BLaER1 (cell line): ENCODE results near the gene ZNF358.
A peak's percentile ranks its signal among the peaks of the same experiment; 100 is the strongest.

Experiments used
- H3K27ac ChIP-seq: shearing (Covaris generic); formaldehyde crosslinking; 2 replicates; pipeline ENCODE4 v1.8.1; 2022
- H3K27me3 ChIP-seq: shearing (Covaris generic); formaldehyde crosslinking; 2 replicates; pipeline ENCODE4 v1.8.1; 2022
- H3K36me3 ChIP-seq: shearing (Covaris generic); formaldehyde crosslinking; 2 replicates; pipeline ENCODE4 v1.8.1; 2022
- H3K4me1 ChIP-seq: shearing (Covaris generic); formaldehyde crosslinking; 2 replicates; pipeline ENCODE4 v1.8.1; 2022
- H3K4me2 ChIP-seq: shearing (Covaris generic); formaldehyde crosslinking; 2 replicates; pipeline ENCODE4 v1.8.1; 2022
- H3K4me3 ChIP-seq: shearing (Covaris generic); formaldehyde crosslinking; 2 replicates; pipeline ENCODE4 v1.8.1; 2022
- H3K9ac ChIP-seq: shearing (Covaris generic); formaldehyde crosslinking; 2 replicates; pipeline ENCODE4 v1.8.1; 2022
- H3K9me3 ChIP-seq: shearing (Covaris generic); formaldehyde crosslinking; 2 replicates; pipeline ENCODE4 v1.8.1; 2022
- H4K20me1 ChIP-seq: shearing (Covaris generic); formaldehyde crosslinking; 2 replicates; pipeline ENCODE4 v1.8.1; 2022
- Cebpa-rat ChIP-seq: shearing (Covaris generic); IDR thresholded peaks from 2 replicates; pipeline ENCODE4 v1.8.1; 2022

The ZNF358 gene

DNA sequence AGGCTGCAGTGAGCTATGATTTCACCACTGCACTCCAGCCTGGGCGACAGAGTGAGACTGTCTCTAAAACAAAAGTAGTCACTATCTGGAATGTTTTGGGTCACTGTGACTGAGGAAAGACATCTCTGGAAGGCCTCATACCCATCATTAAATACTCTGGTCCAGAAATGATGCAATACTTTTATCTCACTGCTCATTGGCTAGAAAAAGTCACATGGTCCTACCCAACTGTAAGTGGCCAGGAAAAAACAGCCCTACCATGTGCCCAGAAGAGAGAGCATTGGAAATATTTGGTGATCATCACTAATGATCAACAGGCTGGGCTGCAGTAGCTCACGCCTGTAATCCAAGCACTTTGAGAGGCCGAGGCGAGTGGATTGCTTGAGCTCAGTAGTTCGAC lies 49.4 kb downstream of the ZNF358 start:
- Histone ChIP-seq H3K36me3 (peaks cover 12% of the 10 kb centered on the region), H3K27me3 (no peaks in the 10 kb centered on the region), H3K9me3 (peaks cover 3% of the 10 kb centered on the region; the same call in 1 of the 2 replicates), H3K27ac (no peak overlapping the region), H3K4me2 (no peak overlapping the region), H3K9ac (no peak overlapping the region), H3K4me1 (no peaks in the 10 kb centered on the region), H4K20me1 (peaks cover 9% of the 10 kb centered on the region; the same call in 1 of the 2 replicates), H3K4me3 (no peak overlapping the region)
- peak; percentile 76 for TF ChIP-seq Cebpa-rat
